Neural cell (in vitro differentiated cells): ENCODE measurements around the gene STX7. TPM values are rescaled to one million over a fixed set of nuclear protein-coding genes. Genes with fewer than 3 reads are reported as not detected.

ENCODE experiments used
- H2AFZ ChIP-seq: fragments of 200-600, 300-800 bp; sonication (generic), shearing (Covaris generic); 2 replicates; pipeline ENCODE4 v1.6.0; 2014; ENCODE audit warnings: low read depth, mild to moderate bottlenecking, antibody characterized with exemption, low read length, moderate library complexity
- H3F3A ChIP-seq: fragments of 200-600 bp; shearing (Covaris generic); 2 replicates; pipeline ENCODE4 v1.6.1; 2016; ENCODE audit warnings: mild to moderate bottlenecking, moderate library complexity, mixed read lengths, antibody characterized with exemption, low read length; ENCODE audit not compliant: insufficient read depth, poor library complexity, severe bottlenecking
- H3K27ac ChIP-seq: fragments of 200-600, 300-800 bp; sonication (generic), shearing (Covaris generic); 2 replicates; pipeline ENCODE4 v1.5.1; 2014; ENCODE audit warnings: mild to moderate bottlenecking, low read length, moderate library complexity
- H3K27me3 ChIP-seq: fragments of 300-800, 200-600 bp; sonication (generic), shearing (Covaris generic); 2 replicates; pipeline ENCODE4 v1.6.0; 2014; ENCODE audit warnings: mild to moderate bottlenecking, low read depth, low read length, moderate library complexity; ENCODE audit not compliant: insufficient read depth
- H3K36me3 ChIP-seq: fragments of 300-800, 200-600 bp; sonication (generic), shearing (Covaris generic); 2 replicates; pipeline ENCODE4 v1.5.1; 2014; ENCODE audit warnings: mild to moderate bottlenecking, antibody characterized with exemption, low read length, moderate library complexity; ENCODE audit not compliant: insufficient read depth
- H3K4me2 ChIP-seq: fragments of 300-800, 200-600 bp; sonication (generic), shearing (Covaris generic); 2 replicates; pipeline ENCODE4 v1.6.0; 2014; ENCODE audit warnings: mild to moderate bottlenecking, low read length
- H3K4me3 ChIP-seq: fragments of 300-800, 200-600 bp; sonication (generic), shearing (Covaris generic); 2 replicates; pipeline ENCODE4 v1.5.1; 2014; ENCODE audit warnings: mild to moderate bottlenecking, low read length, moderate library complexity
- H3K79me2 ChIP-seq: fragments of 200-600 bp; shearing (Covaris generic); replicated peaks from 2 replicates; pipeline ENCODE4 v1.6.0; 2014; ENCODE audit warnings: mild to moderate bottlenecking, low read length, moderate library complexity; ENCODE audit not compliant: insufficient read depth
- H3K9ac ChIP-seq: fragments of 300-800, 200-600 bp; sonication (generic), shearing (Covaris generic); 2 replicates; pipeline ENCODE4 v1.6.1; 2016; ENCODE audit warnings: mild to moderate bottlenecking, low read length, mixed read lengths
- H3K9me2 ChIP-seq: fragments of 200-600 bp; shearing (Covaris generic); 2 replicates; pipeline ENCODE4 v1.6.1; 2016; ENCODE audit warnings: mild to moderate bottlenecking, low read length, mixed read lengths; ENCODE audit not compliant: insufficient read depth
- H3K9me3 ChIP-seq: fragments of 200-600, 300-800 bp; sonication (generic), shearing (Covaris generic); 2 replicates; pipeline ENCODE4 v1.6.1; 2016; ENCODE audit warnings: mild to moderate bottlenecking, mixed run types, low read length, moderate library complexity, mixed read lengths
- H4K20me1 ChIP-seq: fragments of 200-600 bp; shearing (Covaris generic); 2 replicates; pipeline ENCODE4 v1.6.1; 2016; ENCODE audit warnings: mild to moderate bottlenecking, mixed run types; ENCODE audit not compliant: insufficient read depth
- EP300 ChIP-seq: fragments of 450-650 bp; conservative IDR thresholded peaks from 2 replicates; pipeline ENCODE4 v1.6.1; 2014; ENCODE audit warnings: antibody characterized with exemption, mild to moderate bottlenecking, moderate library complexity; ENCODE audit not compliant: poor library complexity, severe bottlenecking
- EZH2 ChIP-seq: fragments of 200-600, 300-800 bp; shearing (Covaris generic), sonication (generic); IDR thresholded peaks from 2 replicates; pipeline ENCODE4 v1.6.1; 2014; ENCODE audit warnings: antibody characterized with exemption, low read length, borderline replicate concordance, mild to moderate bottlenecking; ENCODE audit not compliant: insufficient read depth, poor library complexity, severe bottlenecking
- MXI1 ChIP-seq: fragments of 450-650 bp; conservative IDR thresholded peaks from 2 replicates; pipeline ENCODE4 v1.6.1; 2014; ENCODE audit warnings: antibody characterized with exemption, mild to moderate bottlenecking; ENCODE audit not compliant: poor library complexity, severe bottlenecking
- POLR2AphosphoS5 ChIP-seq: IDR thresholded peaks from 2 replicates; pipeline ENCODE4 v1.6.1; 2012
- RAD21 ChIP-seq: fragments of 450-650 bp; conservative IDR thresholded peaks from 2 replicates; pipeline ENCODE4 v1.6.1; 2014; ENCODE audit warnings: antibody characterized with exemption, mild to moderate bottlenecking, moderate library complexity
- SMC3 ChIP-seq: fragments of 450-650 bp; conservative IDR thresholded peaks from 2 replicates; pipeline ENCODE4 v1.6.1; 2014; ENCODE audit warnings: antibody characterized with exemption, mild to moderate bottlenecking, moderate library complexity; ENCODE audit not compliant: poor library complexity
- TAF1 ChIP-seq: IDR thresholded peaks from 2 replicates; pipeline ENCODE4 v1.6.1; 2012; ENCODE audit warnings: low read depth
- polyA plus RNA-seq: library from polyadenylated mRNA; depleted of rRNA; stranded (reverse); fragments of >200 nt; gene quantifications from 2 replicates; pipeline ENCODE4 v1.2.3, GENCODE V29; 2014
- TF ChIP-seq, protein P1 (sequence below): fragments of 450-650 bp; IDR thresholded peaks from 2 replicates; pipeline ENCODE4 v1.5.1; 2014; ENCODE audit warnings: antibody characterized with exemption, mild to moderate bottlenecking, moderate library complexity; ENCODE audit not compliant: poor library complexity, severe bottlenecking
- TF ChIP-seq, protein P2 (sequence below): IDR thresholded peaks from 2 replicates; pipeline ENCODE4 v1.6.1; 2012; ENCODE audit warnings: borderline replicate concordance

Gene STX7
- polyA plus RNA-seq, 1 donor from 2014 or later, result 79.5 TPM

DNA sequence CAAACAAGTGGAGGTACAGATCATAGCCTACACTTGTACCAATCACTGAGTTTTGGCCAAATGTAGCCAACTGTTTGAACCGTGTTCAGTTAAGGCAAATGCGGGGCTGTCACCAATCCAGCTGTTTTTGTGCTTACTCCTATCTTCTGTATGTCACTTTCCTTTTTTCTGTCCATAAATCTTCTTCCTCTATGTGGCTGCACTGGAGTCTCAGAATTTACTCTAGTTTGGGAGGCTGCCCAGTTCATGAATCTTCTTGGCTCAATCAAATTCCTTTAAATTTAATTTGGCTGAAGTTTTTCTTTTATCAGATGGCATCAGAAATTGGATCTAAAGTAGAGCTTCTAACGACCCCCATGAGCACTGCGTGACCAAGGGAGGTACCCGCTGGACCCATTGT, 11.7 kb upstream of the STX7 start:
- H3K27me3 ChIP-seq, result no peaks in the 10 kb centered on the region
- no peak overlapping the region for H3K4me3 ChIP-seq
- no peak overlapping the region for H3K9ac ChIP-seq
- no peaks in the 10 kb centered on the region for H3F3A ChIP-seq
- H3K4me2 ChIP-seq, result no peak overlapping the region
- no peaks in the 10 kb centered on the region for H3K36me3 ChIP-seq
- H4K20me1 ChIP-seq, result no peaks in the 10 kb centered on the region
- TF ChIP-seq EZH2 (no peak), POLR2AphosphoS5 (no peak), SMC3 (no peak), RAD21 (no peak), TAF1 (no peak), EP300 (no peak), MXI1 (no peak)
- TF ChIP-seq, protein P1, sequence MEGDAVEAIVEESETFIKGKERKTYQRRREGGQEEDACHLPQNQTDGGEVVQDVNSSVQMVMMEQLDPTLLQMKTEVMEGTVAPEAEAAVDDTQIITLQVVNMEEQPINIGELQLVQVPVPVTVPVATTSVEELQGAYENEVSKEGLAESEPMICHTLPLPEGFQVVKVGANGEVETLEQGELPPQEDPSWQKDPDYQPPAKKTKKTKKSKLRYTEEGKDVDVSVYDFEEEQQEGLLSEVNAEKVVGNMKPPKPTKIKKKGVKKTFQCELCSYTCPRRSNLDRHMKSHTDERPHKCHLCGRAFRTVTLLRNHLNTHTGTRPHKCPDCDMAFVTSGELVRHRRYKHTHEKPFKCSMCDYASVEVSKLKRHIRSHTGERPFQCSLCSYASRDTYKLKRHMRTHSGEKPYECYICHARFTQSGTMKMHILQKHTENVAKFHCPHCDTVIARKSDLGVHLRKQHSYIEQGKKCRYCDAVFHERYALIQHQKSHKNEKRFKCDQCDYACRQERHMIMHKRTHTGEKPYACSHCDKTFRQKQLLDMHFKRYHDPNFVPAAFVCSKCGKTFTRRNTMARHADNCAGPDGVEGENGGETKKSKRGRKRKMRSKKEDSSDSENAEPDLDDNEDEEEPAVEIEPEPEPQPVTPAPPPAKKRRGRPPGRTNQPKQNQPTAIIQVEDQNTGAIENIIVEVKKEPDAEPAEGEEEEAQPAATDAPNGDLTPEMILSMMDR, result no peak
- TF ChIP-seq, protein P2, sequence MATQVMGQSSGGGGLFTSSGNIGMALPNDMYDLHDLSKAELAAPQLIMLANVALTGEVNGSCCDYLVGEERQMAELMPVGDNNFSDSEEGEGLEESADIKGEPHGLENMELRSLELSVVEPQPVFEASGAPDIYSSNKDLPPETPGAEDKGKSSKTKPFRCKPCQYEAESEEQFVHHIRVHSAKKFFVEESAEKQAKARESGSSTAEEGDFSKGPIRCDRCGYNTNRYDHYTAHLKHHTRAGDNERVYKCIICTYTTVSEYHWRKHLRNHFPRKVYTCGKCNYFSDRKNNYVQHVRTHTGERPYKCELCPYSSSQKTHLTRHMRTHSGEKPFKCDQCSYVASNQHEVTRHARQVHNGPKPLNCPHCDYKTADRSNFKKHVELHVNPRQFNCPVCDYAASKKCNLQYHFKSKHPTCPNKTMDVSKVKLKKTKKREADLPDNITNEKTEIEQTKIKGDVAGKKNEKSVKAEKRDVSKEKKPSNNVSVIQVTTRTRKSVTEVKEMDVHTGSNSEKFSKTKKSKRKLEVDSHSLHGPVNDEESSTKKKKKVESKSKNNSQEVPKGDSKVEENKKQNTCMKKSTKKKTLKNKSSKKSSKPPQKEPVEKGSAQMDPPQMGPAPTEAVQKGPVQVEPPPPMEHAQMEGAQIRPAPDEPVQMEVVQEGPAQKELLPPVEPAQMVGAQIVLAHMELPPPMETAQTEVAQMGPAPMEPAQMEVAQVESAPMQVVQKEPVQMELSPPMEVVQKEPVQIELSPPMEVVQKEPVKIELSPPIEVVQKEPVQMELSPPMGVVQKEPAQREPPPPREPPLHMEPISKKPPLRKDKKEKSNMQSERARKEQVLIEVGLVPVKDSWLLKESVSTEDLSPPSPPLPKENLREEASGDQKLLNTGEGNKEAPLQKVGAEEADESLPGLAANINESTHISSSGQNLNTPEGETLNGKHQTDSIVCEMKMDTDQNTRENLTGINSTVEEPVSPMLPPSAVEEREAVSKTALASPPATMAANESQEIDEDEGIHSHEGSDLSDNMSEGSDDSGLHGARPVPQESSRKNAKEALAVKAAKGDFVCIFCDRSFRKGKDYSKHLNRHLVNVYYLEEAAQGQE, result no peak
- no peaks in the 10 kb centered on the region for H3K79me2 ChIP-seq
- H3K9me3 ChIP-seq, result no peaks in the 10 kb centered on the region
- no peaks in the 10 kb centered on the region for H3K9me2 ChIP-seq
- no peak overlapping the region for H3K27ac ChIP-seq
- H2AFZ ChIP-seq, result no peak overlapping the region

DNA sequence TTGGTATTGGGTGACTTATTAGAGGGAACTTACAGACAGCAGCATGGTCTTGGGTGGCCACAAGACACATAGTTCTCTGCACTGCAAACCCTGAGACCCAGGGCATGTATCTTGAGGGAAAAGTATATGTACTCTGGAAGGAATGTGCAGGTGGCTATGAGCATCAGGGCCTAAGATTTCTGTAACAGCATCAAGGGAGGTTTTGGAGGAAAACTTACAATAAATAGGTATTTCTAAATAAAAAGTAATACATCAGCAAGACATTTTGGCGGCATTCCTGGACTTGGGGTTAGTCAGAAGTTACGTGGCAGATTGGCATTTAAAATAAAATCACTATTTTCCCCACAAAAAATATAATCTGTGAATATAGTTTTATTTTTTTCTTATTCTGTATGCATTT, 8.0 kb upstream of the STX7 start:
- no peak overlapping the region for H2AFZ ChIP-seq
- H3K36me3 ChIP-seq, result no peaks in the 10 kb centered on the region
- H3F3A ChIP-seq, result no peaks in the 10 kb centered on the region
- no peaks in the 10 kb centered on the region for H3K9me3 ChIP-seq
- no peaks in the 10 kb centered on the region for H3K9me2 ChIP-seq
- TF ChIP-seq EZH2, result no peak
- no peak for TF ChIP-seq POLR2AphosphoS5
- TF ChIP-seq, protein P1, result no peak
- no peak for TF ChIP-seq TAF1
- no peak for TF ChIP-seq RAD21
- no peak for TF ChIP-seq EP300
- TF ChIP-seq, protein P2, result no peak
- TF ChIP-seq SMC3, result no peak
- no peak for TF ChIP-seq MXI1
- no peaks in the 10 kb centered on the region for H3K27me3 ChIP-seq
- H4K20me1 ChIP-seq, result no peaks in the 10 kb centered on the region
- H3K79me2 ChIP-seq, result no peaks in the 10 kb centered on the region
- H3K4me3 ChIP-seq, result no peak overlapping the region
- H3K27ac ChIP-seq, result no peak overlapping the region
- H3K9ac ChIP-seq, result no peak overlapping the region
- H3K4me2 ChIP-seq, result no peak overlapping the region
